Islet of Langerhans (tissue), 1 donor: ENCODE data around the gene UBE2QL1.

Experiments
- FAIRE-seq: peaks from one replicate; lab custom pipeline; 2011; peaks lifted over from hg19 to GRCh38; lab: Jason Lieb, UNC

The UBE2QL1 gene

DNA sequence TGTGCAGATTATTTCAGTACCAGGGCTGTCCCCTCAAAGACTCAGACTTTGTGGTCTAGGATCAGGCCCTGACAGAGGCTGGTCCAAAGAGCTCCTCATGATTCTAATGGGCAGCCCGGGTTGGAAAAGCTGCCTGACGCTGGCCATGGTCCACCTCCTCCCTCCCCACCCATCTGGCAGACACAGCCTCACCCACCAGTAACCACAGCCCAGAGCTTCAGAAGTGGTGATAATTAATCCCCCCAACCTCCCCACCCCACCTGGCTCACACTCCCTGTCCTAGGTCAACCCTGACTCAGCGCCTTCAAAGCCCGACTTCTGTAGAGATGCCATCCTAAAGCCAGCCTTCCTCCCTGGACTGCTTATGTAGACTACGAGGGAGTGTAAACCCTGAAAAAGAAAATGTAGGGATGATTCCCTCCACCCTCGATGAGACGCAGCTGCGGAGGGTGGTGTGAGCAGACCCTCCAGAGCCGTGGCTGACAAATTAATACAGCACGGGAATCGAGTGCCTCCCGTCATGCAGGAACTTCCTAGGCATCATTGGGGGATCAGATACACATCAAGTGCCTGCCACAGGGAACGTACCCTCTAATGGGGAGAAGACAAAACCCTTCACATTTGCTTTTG, 7.0 kb downstream of the UBE2QL1 start:
- FAIRE-seq: no peak

DNA sequence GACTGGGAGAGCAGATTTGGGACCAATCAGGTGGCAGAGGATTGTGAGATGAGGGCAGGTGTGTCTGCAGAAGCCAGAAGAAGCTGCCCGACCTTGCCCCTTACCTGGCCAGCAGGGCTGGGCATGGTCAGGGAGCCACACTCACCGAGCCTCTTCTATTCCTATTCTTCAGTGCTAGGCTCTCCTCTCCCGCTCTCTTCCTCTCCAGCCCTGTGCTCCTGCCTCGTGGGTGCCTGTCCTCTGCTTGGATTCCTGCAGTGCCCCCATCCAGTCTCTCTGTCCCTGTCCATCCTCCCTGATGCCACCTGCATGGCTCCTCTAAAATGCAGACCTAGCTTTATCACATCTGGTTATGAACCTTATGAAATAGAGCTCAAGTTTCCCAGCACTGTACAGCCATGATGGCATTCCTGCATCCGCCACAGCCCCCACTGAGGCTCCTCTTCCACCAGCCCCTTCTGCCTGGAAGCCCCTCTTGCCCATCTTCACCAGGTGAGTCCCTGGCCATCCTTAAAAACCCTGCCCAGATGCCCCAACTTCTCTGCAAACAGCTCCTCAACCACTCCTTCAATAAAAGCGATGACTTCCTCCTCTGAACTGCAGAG, 8.2 kb downstream of the UBE2QL1 start:
- no peak for FAIRE-seq

DNA sequence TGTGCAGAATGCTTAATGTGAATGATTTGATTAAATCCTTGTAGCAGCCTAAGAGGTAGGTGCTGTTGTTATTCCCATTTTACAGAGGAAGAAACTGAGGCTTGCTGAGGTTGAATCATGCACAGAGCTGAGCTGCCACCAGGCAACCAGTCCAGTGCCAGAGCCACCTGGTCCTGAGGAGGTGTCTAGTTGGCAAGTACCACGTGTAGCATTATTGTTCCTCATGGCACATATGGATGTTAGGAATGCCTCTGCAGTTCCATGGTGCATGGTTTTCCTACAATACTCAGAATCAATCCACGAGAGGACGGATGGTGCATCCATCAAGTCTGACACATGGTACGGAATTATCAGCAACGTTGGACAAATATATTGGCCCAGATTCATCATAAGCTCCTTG, 8.9 kb downstream of the UBE2QL1 start:
- FAIRE-seq: no peak

GRCh38 chr5:6458833-6459232, 10.2 kb downstream of the UBE2QL1 start:
- no peak for FAIRE-seq

GRCh38 chr5:6459896-6460295, 11.2 kb downstream of the UBE2QL1 start:
- no peak for FAIRE-seq

DNA sequence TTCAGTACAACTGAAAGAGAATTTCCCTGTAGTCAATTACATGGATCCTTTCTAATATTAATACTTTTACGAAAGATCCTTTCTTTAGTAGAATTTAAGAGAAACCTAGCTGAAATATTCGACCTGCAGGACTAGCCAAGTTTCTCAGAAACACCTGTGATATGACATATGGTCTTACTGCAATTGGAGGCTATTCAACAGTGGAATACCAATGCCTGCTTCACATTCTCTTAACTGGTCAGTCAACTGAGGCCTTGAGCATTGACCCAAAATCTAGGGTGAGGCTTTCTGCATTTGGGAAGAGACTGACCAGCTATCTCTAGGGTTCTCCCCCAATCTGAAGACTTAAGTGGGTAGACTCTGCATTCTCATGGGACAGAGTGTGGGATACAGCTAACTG, 12.3 kb downstream of the UBE2QL1 start:
- no peak for FAIRE-seq

DNA sequence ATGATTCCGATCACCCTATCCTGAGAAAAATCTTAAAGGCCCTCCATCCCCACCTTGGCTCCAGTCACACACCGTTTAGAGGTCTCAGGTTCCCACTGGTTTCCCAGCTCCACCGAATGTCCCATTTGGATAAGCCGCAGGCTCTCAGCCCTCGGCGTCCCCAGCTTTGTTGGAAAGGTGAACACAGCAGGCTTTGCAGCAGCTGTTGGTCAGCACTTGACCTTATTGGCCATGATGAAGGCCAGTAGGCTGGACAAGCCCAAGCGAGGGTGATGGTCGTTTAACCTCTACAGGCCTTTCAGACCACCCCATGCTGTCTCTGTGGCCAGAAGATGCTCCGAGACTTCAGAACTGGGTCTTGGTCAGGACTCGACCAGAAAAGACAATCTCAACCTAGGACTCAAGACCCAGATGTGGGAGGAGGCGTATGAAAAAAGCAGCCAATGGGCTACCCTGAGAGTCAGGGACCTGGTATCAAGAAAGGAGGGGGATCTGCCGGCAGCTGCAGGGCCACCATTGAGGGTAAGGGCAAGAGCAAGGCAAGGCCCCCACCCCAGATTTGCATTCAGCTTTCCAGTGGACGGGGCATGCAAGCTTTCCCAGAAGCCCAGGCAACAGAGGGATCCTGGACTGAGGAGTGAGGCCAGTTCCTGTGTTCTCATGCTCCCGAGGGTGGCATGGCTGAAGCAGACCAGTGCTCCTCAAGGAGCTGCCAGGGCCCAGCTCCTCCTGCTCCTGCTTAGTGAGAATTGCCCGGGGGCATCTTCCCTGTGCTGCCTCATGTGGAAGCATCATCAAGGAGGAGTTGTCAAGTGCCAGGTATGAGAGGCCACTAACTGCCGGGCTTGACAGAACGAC, 13.4 kb downstream of the UBE2QL1 start:
- no peak for FAIRE-seq

- FAIRE-seq: no peak
Observed at GRCh38 chr5:6462671-6463070, 14.0 kb downstream of the UBE2QL1 start.

GRCh38 chr5:6464441-6464840, 15.8 kb downstream of the UBE2QL1 start:
- no peak for FAIRE-seq

DNA sequence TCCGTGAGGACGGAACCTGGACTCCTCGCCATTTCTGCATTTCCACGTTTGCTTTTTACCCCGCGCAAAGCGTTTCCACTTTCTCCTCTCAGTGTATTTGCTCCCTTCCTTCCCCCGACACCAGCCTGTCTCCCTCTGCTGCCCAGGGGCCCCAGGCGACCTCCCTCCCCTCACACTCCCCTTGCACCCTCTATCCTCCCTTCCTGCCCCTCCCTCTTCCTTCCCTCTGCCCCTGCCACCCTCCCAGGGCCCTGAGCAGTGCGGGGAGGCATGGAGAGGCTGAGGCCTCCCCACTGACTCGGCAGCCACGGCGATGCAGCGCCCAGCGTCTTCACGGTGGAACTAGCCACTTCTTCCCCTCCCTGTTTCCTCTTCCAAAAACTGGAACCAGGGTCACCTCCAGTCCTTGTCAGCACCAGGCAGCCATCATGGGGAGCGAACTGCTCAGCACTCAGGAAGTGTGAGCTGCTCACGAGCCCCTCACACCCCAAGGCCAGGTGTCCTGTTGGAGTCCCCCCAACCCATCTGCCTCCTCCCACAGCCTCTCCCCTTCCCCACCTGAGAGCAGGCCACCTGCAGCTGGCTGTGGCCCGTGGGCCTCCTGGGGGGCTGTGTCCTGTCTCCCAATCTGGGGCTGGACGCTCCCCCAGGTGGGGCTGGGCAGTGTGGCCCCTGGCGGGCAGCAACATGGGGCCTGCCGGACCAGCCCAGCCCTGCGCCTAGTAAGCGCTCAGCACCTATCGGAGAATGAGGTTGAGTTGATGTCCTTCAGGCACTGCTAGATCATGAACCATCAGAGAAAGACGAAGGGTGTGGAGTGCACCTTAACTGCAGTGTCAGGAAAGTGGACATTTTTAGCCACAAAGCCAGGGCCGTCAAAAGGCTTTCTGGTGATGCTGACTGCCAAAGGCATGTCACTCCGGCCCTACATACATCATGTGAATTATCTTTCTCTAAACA, 17.5 kb downstream of the UBE2QL1 start:
- no peak for FAIRE-seq

- no peak for FAIRE-seq
Observed at GRCh38 chr5:6466975-6467567, 18.4 kb downstream of the UBE2QL1 start.

DNA sequence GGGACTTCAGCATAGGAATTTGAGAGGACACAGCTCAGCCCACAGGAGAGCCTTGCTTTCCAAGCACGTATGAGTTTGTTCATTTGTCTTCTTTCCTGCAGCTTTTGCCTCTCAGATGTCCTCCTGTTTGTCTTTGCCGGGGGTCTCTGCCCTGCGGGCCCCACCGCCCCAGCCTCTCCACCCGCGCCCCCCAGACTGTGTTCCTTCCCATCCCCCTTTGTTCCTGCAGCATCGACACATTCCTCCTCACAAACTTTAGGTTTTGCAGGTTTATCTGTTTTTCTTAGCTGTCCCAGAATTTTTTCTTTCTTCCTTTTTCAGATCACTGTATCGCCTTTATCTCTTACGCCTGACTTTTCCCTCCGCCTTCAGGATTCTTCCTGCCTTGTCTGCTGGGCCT, 18.9 kb downstream of the UBE2QL1 start:
- no peak for FAIRE-seq

- FAIRE-seq: no peak
Observed at GRCh38 chr5:6468104-6468503, 19.4 kb downstream of the UBE2QL1 start.

DNA sequence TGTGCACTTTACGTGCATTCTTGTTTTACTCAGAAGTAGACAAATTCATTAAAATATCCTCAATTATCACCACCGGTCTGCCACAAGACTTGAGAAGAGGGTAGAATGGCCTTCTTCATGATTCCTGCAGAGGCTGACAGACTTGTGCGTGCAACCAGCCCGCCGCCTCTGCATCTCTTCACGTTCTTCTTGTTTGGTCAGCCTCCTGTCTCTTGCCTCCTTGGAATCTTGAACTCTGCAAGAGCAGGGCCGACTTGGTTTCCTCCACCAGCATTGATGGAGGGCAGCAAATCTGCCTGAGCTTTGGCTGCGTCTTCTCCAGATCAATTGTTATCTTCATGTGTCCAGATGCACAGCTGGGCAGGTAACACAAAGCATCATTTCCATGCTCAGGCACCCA, 20.2 kb downstream of the UBE2QL1 start:
- FAIRE-seq: no peak

DNA sequence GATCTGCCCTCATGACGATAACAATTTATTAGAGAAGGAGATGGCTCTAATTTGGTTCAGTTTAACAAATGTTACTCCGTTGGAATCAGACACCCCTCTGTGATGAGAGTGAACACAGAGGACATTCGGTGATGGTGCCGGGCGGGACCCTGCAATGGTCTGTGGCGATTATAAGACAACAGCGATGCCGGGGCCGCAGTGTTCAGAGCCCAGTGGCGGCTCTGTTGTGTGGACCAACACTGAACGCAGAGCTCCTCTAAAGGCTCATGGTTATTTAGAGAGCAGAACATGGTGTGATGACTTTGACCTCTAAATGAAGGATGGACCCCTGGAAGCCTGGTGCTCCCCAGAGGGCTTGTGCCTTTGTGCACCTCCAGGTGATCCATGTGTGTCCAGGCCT, 21.2 kb downstream of the UBE2QL1 start:
- FAIRE-seq: no peak

DNA sequence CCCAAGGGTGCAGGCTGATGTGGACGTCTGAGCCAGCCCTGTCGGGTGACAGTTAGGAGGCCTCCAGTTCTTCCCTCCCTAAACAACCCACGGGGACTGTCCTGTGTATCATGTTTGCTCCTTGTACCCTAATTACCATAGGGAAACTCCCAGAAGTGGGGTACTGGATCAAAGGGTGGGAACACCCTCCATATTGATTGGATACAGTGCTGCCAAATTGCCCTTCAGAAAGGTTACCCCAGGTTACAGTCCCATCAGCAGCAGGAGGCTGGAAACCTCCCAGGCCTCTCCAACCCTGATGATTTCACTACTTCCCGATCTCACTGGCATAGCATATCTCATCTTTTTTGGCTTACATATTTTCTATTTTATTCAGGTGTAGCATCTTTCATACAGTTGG, 22.0 kb downstream of the UBE2QL1 start:
- FAIRE-seq: no peak

DNA sequence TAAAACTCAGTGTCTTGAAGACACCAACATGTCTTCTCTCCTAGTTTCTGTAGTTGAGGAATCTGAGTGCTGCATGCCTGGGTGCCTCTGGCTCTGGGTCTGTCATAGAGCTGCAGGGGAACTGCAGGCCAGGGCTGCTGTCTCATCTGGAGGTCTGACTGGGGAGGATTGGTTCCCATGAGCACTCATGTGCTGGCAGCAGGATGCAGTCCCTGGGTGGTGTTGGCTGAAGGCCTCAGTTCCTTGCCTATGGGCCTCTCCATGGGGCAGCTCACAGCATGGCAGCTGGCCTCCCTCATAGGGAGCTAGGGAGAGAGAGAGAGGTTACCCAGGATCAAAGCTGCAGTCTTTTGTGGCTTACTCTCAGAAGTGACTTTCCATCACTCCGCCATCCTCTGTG, 22.6 kb downstream of the UBE2QL1 start:
- FAIRE-seq: no peak

- no peak for FAIRE-seq
Observed at GRCh38 chr5:6472792-6473191, 24.1 kb downstream of the UBE2QL1 start.

DNA sequence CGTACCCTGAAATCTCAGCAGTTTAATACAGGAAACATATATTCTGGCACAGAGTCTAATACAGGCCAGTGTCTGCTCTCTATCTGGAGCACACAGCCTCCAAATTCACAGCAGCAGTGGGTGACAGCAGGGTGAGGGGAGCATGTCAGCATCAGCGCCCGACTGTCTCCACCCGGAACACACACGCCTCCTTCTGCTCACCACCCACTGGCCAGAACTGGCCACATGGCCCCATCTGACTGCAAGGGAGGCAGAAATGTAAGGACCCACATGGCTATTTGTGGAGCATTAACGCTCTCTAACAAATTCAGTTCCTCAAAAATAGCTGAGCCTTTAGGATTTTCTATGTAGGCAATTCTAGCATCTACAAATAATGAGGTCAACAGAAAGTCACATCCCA, 24.6 kb downstream of the UBE2QL1 start:
- FAIRE-seq: peak; percentile 96

- no peak for FAIRE-seq
Observed at GRCh38 chr5:6475626-6476312, 27.1 kb downstream of the UBE2QL1 start.

DNA sequence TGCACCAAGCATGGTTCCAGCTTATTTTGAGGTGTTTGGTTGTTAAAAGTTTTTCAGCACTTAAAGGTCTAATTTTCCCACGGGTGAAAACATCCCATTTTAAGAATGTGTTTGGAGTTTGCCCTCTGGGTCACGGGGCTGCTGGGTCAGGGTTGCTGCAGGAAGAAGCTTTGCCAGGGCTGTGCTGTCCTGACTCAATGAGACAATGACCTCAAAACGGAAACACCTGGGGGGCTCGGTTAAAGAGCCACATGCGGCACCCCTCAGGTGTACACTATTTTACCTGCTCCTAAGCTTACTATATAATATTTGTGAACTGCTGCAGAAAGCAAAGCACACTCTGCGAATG, 27.6 kb downstream of the UBE2QL1 start:
- FAIRE-seq: no peak

DNA sequence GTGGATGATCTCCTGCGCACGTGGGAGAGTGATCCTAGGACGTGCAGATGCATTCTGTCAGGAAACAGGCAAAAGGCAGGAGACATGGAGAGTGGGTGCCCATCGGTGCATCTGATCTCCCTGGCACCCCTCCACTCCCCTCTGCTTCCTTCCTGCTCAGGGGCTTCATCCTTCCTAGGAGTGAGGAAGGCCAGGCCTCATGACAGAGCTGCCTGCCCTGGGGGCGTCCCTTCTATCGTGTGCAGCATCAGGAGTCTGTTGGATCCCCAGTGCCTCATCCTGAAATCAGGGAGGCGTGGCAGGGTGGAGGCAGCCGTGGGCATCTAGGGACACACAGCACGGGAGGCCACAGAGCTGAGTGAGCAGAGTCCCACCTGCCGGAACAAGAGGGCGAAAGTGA, 30.1 kb downstream of the UBE2QL1 start:
- no peak for FAIRE-seq
